HG03439 (cell line): Measurements from ENCODE around the gene PJA1.

Experiments
- ATAC-seq: cut with Tn5 transposase; IDR thresholded peaks from one replicate; pipeline ENCODE4 v1.9.1; 2021; ENCODE audit warnings: mild to moderate bottlenecking, moderate library complexity; ENCODE audit not compliant: unreplicated experiment

The PJA1 gene

DNA sequence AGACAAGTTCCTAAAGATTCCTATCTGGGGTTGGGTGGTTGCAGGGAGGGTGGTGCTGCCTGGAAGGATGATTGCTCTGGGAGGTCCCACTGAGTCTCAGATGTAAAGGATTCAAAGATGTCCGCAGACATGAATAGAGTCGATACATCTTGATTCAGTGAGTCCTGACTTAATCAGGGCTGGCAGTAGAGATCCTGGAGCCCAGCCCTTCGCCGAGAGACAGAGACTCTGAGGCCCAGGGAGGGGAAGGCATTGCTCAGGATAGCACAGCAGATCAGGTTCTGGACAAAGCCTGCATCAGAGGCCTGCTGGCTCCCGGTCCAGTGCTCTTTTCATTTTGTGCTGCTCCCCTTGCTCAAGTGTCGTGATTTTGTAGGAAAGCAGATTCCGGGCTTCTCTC, 21.7 kb downstream of the PJA1 start:
- no peak for ATAC-seq

DNA sequence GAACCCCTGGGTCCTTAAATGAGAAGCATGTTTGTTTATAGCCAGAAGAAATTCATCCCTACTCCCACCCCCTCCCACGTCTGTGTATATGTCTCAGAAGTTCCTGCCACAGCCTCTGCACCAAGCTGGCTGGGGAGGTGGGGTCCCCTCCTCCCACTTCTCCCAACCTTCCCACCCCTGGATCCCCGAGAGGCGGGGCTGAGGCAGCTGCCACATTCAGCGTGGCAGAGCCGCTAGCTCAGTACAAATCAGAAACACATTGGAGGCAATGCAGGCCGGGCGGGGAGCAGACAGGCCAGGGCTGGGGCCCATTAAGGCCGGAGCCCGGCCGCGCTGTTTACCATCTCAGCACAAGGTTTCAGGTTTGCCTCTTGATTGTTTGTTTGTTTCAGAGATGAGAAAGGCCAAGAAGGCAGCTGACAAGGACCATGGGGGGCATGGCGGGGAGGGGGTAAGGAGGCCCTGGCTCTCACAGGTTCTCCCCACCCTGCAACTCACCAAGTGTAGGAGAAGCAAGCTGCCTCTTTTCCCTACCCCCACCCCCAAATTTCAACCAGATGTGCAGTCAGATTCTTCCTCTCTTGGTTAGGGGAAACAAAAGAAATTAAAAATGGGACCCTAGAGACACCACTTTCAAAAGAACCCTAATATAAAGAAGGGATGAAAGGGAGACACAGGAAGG, 22.3 kb downstream of the PJA1 start:
- no peak for ATAC-seq

- no peak for ATAC-seq
These were observed 24.4 kb downstream of the PJA1 start for GRCh38 chrX:69140837-69141236.

DNA sequence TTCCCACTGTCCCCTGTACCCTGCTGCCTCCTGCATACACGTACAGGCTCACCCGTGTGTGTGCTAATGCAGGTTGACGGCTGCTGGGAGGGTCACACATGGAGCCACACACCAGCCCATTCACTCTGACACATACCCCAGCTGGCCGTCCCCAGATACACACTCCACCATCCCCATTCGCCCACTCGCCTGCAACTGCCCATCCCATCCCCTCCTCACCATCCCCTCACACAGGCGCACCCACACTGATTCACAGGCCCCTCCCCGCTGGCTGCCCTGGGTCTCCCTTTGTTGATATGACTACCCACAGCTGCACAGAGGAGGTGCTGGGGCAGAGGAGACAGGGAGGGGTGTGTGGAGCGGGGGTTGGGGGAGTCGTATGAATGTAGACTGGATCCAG, 25.7 kb downstream of the PJA1 start:
- ATAC-seq: no peak

DNA sequence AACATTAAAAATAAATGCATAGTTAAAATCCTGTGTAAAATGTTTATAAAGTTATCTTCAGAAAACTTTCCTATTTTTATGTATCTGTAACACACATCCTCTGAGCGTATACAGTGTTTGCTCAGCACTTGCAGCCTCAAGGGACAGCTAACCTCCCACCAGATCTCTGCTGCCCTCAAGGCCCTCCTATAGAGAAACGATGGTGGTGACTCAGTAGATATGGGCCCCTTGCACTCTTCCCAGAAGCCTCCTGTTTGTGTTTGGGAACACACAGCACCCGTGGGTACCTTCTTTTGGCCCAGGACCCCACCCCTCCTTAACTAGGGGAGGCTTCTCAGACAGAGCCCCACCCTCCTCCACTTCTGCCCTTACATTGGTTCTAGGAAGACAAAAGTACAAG, 26.7 kb downstream of the PJA1 start:
- ATAC-seq: no peak

GRCh38 chrX:69138118-69138390, 27.2 kb downstream of the PJA1 start:
- ATAC-seq: no peak

DNA sequence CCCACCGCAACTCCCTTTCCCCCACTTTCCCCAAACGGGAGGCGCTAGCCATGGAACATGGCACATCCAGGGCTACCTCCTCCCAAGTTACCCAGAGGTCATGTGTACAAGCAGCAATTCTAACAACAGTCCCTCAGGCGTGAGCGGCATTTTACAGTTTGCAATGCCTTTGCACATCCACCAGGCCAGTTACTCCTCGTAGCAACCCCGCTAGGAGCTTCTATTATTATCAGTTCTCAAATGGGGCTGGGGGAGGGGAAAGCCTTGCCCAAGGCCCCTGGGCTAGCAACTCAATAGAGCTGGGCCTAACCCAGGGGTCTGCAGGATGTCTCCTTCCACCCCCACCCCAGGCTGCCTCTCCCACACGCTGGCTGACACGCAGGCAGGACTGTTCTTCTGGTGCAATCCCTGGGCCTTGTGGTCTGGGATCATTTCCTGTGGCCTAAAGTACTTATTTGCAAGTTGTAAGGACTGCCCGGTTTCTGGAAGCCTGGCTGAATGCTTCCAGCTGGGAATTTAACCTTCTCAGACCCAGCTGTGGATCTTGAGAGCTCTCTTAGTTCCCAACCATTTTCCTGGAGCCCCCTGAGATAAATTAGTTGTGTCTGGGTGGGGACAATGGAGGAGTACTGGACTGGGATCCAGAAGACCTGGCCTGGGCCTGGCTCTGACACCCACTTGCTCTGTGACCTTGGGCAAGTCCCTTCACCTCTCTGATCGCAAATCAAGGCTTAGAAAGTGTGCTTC, 27.7 kb downstream of the PJA1 start:
- no peak for ATAC-seq

DNA sequence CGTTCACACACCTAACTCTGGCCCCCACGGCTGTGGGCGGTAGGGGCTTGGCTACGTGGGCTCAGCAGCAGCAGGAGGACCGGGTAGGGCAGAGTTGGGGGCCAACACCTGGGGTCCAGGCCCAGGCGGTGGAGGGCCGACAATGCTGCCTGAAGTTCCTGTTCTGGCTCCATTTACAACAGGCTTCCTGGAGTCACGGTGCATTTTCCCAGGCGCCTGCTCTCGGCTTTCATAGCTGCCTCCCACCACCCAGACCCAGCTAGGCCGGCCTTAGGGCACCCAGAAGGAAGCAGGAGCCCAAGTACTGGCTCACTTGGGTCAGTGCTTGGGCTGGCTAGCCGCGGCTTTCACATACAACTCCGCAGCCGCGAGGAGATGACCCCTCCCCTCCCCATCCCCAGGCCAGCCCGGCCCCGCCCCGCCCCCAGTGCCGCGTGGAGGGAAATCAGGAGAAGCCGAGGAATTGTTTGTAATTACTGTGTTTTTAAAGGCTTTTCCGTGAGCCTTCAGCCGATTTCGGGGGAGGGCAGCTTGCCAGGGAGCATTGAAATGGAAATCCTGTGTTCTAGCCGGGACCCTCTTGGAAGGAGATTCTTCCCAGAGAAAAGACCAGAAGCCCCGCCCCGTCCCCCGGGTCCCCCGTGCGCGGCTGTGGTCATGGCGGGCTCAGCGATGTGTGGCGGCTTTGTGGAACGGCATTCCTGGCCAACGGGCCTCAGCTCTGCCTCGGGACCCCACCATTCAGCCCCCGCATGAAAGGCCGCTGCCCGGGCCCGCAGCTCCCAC, 28.5 kb downstream of the PJA1 start:
- no peak for ATAC-seq

DNA sequence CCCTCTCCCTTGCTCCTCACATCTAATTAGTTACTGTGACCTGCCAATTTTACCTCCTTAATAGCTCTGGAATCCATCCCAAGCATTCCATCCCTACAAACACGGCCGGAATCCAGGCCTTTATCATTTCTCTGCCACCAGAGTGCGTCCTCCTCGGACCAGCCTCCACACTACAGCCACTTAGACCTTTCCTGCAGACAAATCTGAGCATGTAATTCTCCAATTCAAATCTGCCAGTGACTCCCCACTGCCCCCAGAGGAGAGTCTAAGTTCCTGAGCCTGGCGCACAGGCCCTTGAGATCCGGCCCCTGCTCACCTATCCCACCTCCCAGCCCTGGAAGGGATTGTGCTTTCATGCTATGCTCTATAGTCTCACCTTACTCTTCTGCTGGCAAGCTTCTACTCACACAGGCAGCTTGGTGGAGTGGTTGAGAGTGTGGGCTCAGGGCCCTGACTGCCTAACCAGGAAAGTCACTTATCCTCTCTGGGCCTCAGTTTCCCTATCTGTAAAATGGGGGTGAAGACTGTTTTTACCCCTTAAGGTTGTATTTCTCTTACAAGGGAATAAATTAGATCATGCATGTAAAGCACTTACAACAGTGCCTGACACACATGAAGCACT, 31.2 kb downstream of the PJA1 start:
- ATAC-seq: no peak

DNA sequence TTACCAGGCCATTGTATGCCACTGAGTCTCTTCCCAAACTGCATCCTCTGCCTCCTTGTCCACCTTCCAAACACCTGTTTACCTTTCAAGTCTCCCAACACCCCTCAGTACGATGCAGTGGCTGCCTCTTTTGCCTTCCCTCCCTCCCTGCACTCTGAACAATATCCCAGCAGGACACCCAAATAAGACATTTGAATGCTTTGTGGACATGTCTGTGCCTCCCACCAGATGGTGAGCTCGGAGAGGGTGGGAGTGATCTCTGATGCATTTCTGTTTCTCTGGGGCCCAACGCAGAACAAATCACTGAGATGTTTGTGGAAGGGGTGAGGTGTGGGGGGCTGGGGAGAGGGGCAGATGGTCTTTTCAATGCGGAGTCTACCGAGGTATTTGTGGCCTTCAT, 33.4 kb downstream of the PJA1 start:
- ATAC-seq: no peak

DNA sequence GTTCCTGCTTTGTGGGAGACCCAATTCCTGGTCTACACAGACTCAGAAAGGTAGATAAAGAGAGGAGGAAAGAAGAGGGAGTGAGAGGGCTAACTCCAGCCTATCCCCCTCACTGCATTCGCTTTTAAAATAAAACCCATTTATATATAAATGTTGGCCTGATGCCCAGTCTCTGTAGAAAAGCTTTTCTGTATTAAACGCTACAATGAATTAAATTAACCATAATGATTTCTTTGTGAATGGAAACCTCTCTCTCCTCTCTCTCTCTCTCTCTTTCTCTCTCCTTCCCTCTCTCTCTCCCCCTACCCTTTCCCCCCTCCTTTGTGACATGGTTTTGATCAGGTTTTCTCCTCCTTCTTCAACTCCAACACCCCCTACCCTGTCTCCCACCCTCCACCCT, 34.8 kb downstream of the PJA1 start:
- ATAC-seq: no peak

GRCh38 chrX:69128588-69128987, 36.7 kb downstream of the PJA1 start:
- ATAC-seq: no peak

DNA sequence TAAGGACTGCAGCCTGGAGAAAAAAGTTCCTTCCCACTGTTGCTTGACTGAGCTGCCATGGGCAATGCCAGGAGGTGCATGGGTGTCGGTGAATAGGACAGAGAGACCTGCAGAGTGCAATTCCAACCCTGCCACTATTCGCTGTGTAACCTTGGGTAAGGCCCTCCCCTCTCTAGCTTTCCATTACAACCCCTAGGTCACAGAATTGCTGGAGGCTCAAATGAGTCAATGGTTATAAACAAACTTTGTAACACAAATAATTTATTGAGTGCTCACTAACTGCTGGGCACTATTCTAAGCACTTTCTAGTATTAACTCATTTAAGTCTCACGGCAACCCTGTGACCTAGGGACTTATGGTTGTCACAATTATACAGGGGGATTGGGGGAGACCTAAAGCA, 37.8 kb downstream of the PJA1 start:
- ATAC-seq: no peak

DNA sequence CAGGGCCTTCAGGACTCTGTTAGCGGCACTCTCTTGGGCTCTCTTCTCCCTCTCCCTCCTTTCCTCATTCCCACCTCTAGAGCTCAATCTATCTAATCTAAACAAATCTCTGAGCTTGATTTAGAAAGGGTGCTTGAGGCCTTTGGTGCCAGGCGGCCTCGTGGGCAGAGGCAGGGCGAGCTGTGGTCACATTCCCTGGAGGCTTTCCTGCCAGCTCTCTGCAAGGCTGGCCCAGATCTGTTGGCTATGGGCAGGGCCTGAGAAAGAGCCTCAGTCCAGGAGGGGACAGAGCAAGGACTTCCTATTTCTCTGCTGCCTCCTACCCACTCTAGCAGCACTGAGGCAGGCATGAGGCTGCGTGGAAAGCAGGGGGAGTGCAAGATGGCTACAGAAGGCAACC, 38.6 kb downstream of the PJA1 start:
- no peak for ATAC-seq

DNA sequence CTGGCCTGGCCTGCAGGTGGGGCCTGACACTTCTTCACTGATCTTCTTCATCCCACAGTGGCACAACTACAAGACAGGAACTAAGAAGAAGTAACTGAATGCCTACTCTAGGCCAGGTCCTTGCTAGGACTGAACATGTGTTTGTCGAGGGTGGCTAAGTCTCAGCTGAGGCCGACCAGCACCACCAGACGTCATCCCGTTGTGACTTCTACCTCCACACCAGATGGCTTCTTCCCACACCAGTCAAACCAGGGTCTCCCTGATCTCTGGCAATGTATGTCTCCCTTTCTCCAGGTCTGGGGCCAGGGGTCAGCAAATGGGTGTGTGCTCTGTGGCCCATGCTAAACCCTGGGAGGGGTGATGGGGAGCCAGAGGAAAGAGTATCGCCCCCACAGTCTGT, 40.2 kb downstream of the PJA1 start:
- no peak for ATAC-seq

GRCh38 chrX:69124108-69124507, 41.1 kb downstream of the PJA1 start:
- no peak for ATAC-seq

GRCh38 chrX:69123481-69123880, 41.8 kb downstream of the PJA1 start:
- ATAC-seq: no peak

GRCh38 chrX:69121321-69122000, 43.8 kb downstream of the PJA1 start:
- no peak for ATAC-seq

- ATAC-seq: no peak
These were observed 44.8 kb downstream of the PJA1 start for GRCh38 chrX:69120476-69120875.

- ATAC-seq: no peak
These were observed 46.1 kb downstream of the PJA1 start for GRCh38 chrX:69119122-69119521.

DNA sequence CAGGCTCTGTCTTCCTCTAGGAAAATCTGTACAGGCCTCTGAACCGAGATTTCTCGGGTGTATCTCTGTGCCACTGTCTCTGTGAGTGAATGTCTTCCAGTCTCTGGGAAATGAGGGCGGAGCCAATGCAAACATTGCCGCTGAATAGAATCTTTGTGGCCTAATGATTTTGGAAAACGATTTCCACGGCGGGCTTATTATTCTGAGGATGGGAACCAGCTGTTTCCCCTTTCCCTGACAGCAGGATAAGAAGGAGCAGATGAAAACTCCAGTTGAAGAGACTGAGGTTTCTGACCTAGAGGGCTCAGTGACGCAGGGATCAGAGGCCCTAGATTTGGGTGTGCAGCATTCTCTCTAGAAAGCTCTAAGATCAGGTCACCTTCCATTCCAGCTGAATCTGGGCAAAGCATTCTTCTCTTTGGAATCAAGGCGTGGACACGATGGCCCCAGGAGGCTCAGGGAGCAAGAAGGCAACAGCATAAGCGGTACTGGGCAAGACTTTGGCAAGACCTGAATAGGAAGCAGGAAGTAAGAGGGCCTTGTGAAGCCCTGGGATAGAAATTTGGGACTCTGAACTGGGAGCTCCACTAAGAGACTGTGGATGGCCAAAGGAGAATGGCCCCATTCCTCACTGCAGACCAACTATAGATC, 47.3 kb downstream of the PJA1 start:
- no peak for ATAC-seq
